SHP77 treated with DMSO at 0.1 percent for 48 hours (cell line): ENCODE data around the gene MRE11.
"Not testable (repeated sequence)": the region's sequence is repeated elsewhere in the genome, so short reads cannot be mapped to it uniquely, and the experiment has no call there.

Experiments
- DNase-seq: peaks from one replicate; lab custom pipeline; 2025; lab: John Stamatoyannopoulos, UW

The MRE11 gene

DNA sequence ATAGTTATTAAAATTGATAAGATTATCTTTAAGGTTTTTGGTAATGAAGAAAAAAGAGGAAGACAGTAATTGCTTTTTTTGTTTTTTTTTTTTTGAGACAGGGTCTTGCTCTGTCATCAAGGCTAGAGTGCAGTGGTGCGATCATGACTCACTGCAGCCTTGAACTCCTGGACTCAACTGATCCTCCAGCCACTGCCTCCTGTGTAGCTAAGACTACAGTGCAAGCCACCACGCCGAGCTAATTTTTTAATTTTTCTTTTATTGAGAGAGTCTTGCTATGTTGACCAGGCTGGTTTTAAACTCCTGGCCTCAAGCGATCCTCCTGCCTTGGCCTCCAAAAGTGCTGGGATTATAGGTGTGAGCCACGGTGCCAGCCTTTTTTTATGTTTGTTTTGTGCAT lies 12.9 kb upstream of the MRE11 start:
- not testable (repeated sequence) for DNase-seq

- DNase-seq, result no peak
Observed at GRCh38 chr11:94504689-94505293, 11.1 kb upstream of the MRE11 start.

DNA sequence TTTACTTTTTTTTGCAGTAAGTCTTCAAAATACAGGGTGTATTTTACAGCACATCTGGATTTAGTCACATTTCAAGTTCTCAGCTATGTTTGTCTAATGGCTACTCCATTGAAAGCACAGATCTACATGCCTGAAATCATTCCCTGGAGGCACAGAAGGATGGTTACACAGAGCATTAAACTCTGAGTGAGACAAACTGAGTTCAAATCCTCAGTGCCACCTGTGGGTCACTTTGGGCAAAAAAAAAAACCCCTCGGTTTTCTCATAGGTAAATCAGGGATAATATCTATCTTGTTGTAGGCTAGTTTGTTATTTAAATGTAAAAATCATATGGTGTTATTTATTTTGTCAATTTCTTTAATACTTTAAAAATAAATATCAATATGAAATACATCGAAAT lies 7.9 kb upstream of the MRE11 start:
- no peak for DNase-seq

DNA sequence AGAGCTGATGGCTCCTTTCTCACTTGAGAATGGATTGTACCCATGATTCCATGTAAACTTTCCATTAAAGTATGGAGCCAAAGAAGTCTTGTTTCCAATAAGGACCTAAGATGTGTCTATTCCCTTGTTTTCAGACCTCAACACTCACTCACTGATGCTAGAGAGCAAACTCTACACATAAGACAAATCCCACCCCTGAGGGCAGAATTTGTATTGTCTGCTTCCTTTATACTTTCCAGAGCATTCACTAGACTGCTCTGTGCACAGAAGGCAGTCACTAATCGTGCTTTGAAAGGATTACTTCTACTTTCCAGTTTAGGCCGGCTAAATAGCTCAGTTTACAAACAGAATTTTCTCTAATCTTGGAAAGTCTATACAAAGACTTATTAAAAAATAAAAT lies 6.5 kb upstream of the MRE11 start:
- DNase-seq, result no peak

DNA sequence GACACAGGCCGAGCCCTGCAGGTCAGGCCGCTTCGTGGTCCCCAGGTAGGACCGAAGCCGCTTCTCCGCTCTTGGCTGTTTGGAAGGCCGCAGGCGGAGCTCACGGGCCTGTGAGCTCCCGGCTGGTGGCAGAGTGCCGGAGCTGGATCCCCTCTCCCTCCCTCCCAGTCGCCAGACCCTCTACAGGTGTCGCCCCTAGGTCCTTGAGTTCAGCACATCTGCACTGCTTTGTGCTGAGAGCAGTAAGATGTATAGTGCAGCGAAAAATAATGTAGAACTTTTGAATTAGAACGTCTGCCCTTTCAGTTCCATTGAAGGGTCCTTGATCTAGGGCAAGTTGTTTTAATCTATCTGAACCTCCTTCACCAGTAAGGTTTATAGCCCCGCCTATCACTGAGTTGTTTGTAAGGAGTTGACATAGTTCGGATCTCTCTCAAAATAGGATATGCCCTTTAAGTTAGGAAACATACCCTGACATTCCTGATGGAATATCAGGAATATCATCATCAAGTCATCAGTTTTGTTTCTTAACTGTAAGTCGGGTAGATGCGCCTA lies 559 bp upstream of the MRE11 start:
- DNase-seq, result no peak

DNA sequence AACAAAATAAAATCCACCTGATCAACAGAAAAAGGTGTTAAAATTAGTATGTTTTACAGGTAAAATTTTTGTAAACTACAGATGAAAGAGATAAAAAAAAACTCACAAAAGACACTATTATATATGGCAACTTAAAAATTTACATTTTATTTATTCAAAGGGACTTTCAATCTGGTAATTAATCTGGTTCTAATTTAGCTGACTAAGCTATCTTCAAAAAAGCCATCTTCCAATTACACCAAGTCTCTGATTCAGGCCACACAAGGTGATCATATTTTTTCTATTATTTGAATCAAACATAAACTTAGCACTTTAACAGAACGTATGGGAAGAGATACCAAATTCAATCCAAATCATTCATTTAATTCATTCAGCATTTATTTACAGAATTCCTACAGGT lies 7.6 kb downstream of the MRE11 start:
- no peak for DNase-seq

GRCh38 chr11:94481342-94481741 lies 12.3 kb downstream of the MRE11 start:
- DNase-seq, result no peak

DNA sequence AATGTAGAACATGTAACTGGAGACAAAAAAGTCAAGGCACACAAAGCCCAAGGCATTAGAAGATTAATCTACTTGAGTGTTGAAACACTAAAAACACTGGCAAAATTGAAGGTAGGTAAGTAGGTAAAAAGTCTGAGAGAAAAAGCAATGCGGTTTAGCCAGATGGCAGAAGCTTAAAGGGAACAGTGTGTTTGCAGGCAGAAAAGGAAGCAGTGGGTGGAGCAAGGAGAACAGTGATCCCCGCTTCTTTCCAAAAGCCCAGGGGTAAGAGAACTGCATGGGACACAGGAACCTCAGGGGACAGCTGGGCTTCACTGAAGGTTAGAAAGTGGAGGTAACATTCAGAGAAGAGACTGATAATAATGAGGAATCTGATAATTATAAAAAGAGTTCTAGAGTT lies 16.0 kb downstream of the MRE11 start:
- no peak for DNase-seq

- DNase-seq, result no peak
Observed at GRCh38 chr11:94472916-94473799, 20.5 kb downstream of the MRE11 start.

DNA sequence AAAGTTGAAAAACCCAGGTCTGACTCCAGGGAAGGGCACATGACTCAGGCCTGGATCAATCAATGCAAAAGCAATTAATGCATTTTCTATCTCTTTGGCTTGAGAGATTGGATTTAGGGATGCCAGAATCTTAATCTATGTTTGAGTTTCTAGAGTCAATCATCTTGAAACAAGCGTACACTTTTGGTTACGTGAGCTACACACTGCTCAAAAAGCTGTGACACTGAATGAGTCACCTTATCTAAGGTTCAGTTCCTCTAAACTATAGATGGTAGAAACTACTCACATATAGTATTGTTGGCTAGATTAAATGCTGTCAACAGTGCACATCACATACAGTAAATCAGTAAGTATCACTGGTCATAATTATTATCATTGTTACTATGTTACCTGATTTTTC lies 24.2 kb downstream of the MRE11 start:
- DNase-seq, result no peak

DNA sequence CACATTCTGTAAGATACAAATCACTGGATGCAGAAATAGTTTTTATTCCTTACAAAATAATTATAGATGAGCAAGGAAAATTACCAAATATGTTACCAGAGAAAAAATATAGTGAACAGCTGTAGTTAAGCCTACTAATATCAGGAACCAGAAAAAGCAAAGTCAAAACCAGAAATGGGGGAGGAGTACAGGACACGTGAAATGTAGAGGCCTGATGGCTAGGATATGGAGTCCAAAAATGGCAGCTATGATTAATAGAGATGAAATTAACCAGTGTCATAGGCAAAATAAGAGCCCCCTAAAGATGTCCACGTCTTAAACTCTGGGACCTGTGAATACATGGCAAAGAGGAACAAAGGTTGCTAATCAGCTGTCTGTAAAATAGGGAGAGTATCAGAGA lies 34.1 kb downstream of the MRE11 start:
- DNase-seq, result no peak

GRCh38 chr11:94457118-94458029 lies 36.3 kb downstream of the MRE11 start:
- DNase-seq, result no peak

DNA sequence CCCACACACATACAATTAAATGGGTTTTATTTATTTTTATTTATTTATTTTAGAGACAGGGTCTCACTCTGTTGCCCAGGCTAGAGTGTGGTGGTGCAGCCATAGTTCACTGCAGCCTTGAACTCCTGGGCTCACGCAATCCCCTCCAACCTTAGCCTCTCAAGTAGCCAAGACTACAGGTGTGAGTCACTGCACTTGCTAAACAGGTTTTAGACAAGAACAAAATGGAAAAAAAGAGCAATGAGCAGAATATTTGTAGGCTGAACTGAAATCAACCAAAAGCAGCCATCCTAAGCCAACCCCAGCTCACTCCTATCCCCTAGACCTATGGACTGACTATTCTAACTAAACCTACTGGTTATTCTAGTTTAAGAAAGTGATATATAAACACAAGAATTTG lies 37.8 kb downstream of the MRE11 start:
- no peak for DNase-seq

- DNase-seq, result no peak
Observed at GRCh38 chr11:94454301-94454700, 39.3 kb downstream of the MRE11 start.

DNA sequence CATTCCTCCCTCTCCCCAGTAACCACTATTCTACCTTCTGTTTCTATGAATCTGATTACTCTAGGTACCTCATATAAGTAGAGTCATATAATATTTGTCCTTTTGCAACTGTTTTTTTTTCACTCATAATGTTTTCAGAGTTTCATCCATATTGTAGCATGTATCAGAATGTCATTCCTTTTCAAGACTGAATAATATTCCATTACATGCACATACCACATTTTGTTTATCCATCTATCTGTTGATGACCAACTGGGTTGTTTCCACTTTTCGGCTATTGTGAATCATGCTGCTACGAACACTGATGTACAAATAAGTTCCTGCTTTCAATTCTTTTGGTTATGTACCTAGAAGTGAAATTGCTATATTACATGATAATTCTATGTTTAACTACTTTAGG lies 40.7 kb downstream of the MRE11 start:
- DNase-seq, result no peak

DNA sequence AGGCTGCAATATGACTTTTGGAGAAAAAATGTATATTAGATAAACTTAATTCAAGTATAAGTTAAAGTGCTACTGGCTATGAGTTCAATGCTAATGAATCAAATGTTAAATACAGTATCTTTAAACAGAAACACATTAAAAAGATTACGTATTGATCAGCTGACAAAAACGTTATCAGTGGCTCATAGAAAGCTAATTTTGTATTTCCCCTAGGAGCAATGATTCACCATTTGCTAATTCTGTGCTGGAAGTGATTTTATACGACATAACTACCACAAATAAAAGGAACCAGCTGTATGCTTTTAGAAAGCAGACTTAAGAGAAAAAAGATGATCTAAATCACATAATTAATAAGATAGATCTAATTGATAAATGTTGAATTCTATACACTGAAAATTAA lies 43.6 kb downstream of the MRE11 start:
- DNase-seq, result no peak

DNA sequence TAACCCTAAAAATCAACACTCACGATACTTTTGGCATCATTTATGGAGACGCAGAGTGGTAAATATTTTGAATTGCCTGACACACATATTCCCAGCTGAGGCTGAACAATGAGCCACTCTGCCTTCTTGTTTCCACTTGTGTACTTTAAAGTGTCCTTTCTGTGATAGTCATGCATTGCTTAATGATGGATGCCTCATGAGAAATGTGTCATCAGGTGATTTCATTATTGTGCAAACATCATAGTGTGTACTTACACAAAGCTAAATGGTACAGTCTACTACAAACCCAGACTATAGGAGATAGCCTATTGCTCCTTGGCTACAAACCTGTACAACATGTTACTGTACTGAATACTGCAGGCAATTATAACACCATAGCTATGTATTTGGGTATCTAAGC lies 44.2 kb downstream of the MRE11 start:
- peak; percentile 11 for DNase-seq

DNA sequence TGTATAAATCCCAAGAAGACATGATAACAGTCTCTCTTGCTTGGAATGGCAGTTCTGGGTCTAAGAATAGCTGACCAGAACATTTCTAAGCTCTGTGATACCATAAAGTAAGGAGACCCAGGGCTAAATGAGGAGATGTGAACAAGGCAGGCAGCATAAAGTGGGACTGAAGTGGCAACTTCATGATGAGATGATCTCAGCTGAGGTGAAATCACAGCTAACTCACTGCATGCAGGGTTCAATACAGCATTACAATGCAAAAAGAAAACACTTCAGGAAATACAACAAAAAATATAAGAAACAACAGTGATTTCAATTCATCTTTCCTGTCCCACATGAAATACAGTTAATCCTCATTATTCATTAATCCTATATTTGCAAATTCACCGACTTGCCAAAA lies 44.6 kb downstream of the MRE11 start:
- DNase-seq, result no peak

DNA sequence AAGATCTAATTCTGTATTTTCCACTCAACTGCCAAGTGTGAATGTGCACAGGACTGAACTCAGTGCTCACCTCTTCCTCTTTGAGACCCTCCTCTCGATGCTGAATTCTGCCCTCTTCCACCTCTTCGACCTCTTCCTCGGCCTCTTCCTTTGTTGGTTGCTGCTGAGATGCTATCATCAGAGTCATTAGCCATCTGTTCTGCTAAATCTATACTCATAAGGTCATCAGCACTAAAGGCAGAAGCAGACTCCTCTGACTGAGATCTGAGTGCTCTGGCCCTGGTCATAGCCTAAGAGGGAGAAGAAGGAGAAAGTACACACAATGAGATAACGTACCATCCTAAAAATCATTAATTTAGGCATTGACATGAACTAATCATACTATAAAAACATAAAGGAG lies 46.5 kb downstream of the MRE11 start:
- DNase-seq, result no peak

- no peak for DNase-seq
Observed at GRCh38 chr11:94445641-94446040, 48.0 kb downstream of the MRE11 start.

GRCh38 chr11:94433049-94433448 lies 60.6 kb downstream of the MRE11 start:
- DNase-seq, result no peak

DNA sequence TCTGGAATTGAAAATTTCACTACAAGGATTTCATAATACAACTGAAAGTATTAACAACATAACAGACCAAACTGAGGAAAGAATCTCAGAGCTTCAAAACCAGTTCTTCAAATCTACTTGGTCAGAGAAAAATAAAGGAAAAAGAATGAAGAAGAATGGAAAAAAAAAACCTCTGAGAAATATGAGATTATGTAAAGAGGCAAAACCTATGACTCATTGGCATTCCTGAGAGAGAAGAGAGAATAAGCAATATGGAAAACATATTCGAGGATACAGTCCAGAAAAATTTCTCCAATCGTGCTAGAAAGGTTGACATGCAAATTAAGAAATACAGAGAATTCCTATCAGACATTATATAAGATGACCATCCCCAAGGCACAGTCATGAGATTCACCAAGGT lies 69.0 kb downstream of the MRE11 start:
- DNase-seq, result no peak
